ENCODE data around the gene CDKN1A. TPM values are rescaled to one million over a fixed set of nuclear protein-coding genes. Genes with fewer than 3 reads are reported as not detected.

CDKN1A gene
- total and polyA plus RNA-seq, 9 donors, result 82.1 to 305 (median 134) TPM

- H3K27ac ChIP-seq, result no peak overlapping the region
- H3K4me1 ChIP-seq (ENCODE audit: insufficient read depth), result no peaks in the 10 kb centered on the region
- H3K27me3 ChIP-seq, result no peaks in the 10 kb centered on the region
- no peak overlapping the region for H3K4me3 ChIP-seq
- 81 to 89% (median 87%) methylated on average over 5 of the region's 5 CpGs for WGBS, 3 donors
- H3K36me3 ChIP-seq, result no peaks in the 10 kb centered on the region
- H3K9me3 ChIP-seq, result no peaks in the 10 kb centered on the region
- peak in 1 of 5 donors; percentile 15 for DNase-seq
- TF ChIP-seq, protein P1, sequence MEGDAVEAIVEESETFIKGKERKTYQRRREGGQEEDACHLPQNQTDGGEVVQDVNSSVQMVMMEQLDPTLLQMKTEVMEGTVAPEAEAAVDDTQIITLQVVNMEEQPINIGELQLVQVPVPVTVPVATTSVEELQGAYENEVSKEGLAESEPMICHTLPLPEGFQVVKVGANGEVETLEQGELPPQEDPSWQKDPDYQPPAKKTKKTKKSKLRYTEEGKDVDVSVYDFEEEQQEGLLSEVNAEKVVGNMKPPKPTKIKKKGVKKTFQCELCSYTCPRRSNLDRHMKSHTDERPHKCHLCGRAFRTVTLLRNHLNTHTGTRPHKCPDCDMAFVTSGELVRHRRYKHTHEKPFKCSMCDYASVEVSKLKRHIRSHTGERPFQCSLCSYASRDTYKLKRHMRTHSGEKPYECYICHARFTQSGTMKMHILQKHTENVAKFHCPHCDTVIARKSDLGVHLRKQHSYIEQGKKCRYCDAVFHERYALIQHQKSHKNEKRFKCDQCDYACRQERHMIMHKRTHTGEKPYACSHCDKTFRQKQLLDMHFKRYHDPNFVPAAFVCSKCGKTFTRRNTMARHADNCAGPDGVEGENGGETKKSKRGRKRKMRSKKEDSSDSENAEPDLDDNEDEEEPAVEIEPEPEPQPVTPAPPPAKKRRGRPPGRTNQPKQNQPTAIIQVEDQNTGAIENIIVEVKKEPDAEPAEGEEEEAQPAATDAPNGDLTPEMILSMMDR (IDR thresholded peaks at IDR 0.05), result no peak
- intact Hi-C loops (cut with DNase I), result loop anchor here in 3 of 4 donors (10.0 kb wide), 3 partner anchors 66 to 264 kb away; no protein-coding TSS in a partner anchor
These were observed 10.2 kb downstream of the CDKN1A start for GRCh38 chr6:36688739-36689075.

DNA sequence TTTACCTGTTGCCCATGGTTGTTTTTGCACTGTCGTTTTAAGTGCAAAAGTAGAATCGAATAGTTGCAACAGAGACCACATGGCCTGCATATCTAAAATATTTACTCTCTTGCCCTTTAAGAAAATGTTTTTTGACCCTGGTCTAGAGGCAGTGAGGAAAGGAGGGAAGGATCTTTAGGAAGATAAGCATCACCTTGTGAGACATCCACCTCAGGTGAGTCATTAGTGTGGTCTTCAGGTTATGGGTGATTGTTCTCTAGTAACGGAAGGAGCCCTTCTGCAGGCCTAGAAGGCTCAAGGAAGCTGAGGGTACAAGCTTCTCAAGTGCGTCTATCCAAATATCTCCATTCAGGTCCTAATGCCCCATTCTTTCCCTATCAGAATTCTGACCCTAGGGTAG, 12.5 kb downstream of the CDKN1A start:
- no peaks in the 10 kb centered on the region for H3K36me3 ChIP-seq
- no peaks in the 10 kb centered on the region for H3K9me3 ChIP-seq
- no peak overlapping the region for H3K4me3 ChIP-seq
- intact Hi-C loops (cut with DNase I), result no loop called here
- WGBS, 3 donors, result 89 to 93% (median 91%) methylated on average over 4 of the region's 4 CpGs
- H3K27ac ChIP-seq, result no peak overlapping the region
- no peaks in the 10 kb centered on the region for H3K4me1 ChIP-seq (ENCODE audit: insufficient read depth)
- no peaks in the 10 kb centered on the region for H3K27me3 ChIP-seq
- no peak for TF ChIP-seq EP300 (IDR thresholded peaks at IDR 0.05)
- TF ChIP-seq POLR2A (IDR thresholded peaks at IDR 0.05), result no peak
- TF ChIP-seq, protein P1 (IDR thresholded peaks at IDR 0.05), result no peak
- DNase-seq, result no peak

DNA sequence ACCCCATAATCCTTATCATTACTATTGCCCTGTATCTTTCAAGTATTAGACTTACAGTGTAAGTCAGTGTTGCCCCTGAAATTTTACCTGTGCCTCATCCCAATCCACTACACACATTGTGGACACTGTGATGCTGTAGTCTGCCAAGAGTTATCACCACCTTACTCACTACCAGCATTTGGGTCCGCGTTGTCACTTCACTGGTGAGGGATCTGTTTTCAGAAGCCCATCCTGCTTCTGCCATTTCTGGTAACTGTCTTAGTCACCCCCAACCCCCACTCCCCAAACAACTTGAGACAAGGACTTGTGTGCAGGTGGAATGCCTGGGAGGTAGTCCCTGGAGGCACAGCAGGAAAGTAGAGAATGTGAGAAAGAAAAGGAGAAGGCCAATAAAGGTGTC, 13.1 kb downstream of the CDKN1A start:
- 95 to 99% (median 96%) methylated on average over 2 of the region's 2 CpGs for WGBS, 3 donors
- DNase-seq, result peak in 1 of 5 donors; percentile 4
- no peak overlapping the region for H3K27ac ChIP-seq
- intact Hi-C loops (cut with DNase I), result no loop called here
- no peaks in the 10 kb centered on the region for H3K4me1 ChIP-seq (ENCODE audit: insufficient read depth)
- no peaks in the 10 kb centered on the region for H3K36me3 ChIP-seq
- H3K9me3 ChIP-seq, result no peaks in the 10 kb centered on the region
- no peak overlapping the region for H3K4me3 ChIP-seq
- H3K27me3 ChIP-seq, result no peaks in the 10 kb centered on the region
- no peak for TF ChIP-seq POLR2A (IDR thresholded peaks at IDR 0.05)
- no peak for TF ChIP-seq EP300 (IDR thresholded peaks at IDR 0.05)
- TF ChIP-seq, protein P1 (IDR thresholded peaks at IDR 0.05), result no peak

GRCh38 chr6:36692220-36692619, 13.7 kb downstream of the CDKN1A start:
- H3K36me3 ChIP-seq, result no peaks in the 10 kb centered on the region
- H3K9me3 ChIP-seq, result no peaks in the 10 kb centered on the region
- H3K27me3 ChIP-seq, result no peaks in the 10 kb centered on the region
- H3K4me1 ChIP-seq (ENCODE audit: insufficient read depth), result no peaks in the 10 kb centered on the region
- WGBS, 3 donors, result 89 to 93% (median 91%) methylated on average over 3 of the region's 3 CpGs
- TF ChIP-seq POLR2A (IDR thresholded peaks at IDR 0.05) (no peak), EP300 (IDR thresholded peaks at IDR 0.05) (no peak)
- TF ChIP-seq, protein P1 (IDR thresholded peaks at IDR 0.05), result no peak
- no peak overlapping the region for H3K4me3 ChIP-seq
- H3K27ac ChIP-seq, result peak overlapping the region in 1 of 2 donors; percentile 9
- intact Hi-C loops (cut with DNase I), result no loop called here
- peak in 1 of 5 donors; percentile 9 for DNase-seq

Data from ovary (tissue), 9 donors.